Panc1 (cell line): ENCODE results near the gene LHFPL2. TPM values are rescaled to one million over a fixed set of nuclear protein-coding genes. Genes with fewer than 3 reads are reported as not detected.

Source experiments
- ATAC-seq: fragments of 200-7000 bp; cut with Tn5 transposase; 2 replicates; pipeline ENCODE4 v1.9.1; 2020; ENCODE audit warnings: mild to moderate bottlenecking, moderate library complexity
- BruUV-seq: library from RNA; stranded (reverse); fragments of 400-500 nt; replicated peaks from 2 replicates; lab custom pipeline; 2021; lab: Mats Ljungman, UMichigan
- CTCF ChIA-PET: fragments of 300-600 bp; sonication (Branson Sonifier 250); formaldehyde crosslinking; loops from one replicate; lab custom pipeline; 2022; ENCODE audit warnings: antibody characterized with exemption; lab: Charles Lee
- POLR2A ChIA-PET: fragments of 300-600 bp; sonication (Branson Sonifier 250); formaldehyde crosslinking; loops from one replicate; lab custom pipeline; 2022; ENCODE audit warnings: antibody characterized with exemption; lab: Charles Lee
- DNase-seq: peaks from one replicate; pipeline ENCODE4 v3.0.0-alpha.2; 2010; ENCODE audit warnings: low read depth, low spot score
- H3K27ac ChIP-seq: 2 replicates; pipeline ENCODE4 v1.5.1; 2011; ENCODE audit warnings: mild to moderate bottlenecking, low read length, inconsistent platforms
- H3K27me3 ChIP-seq: fragments of 200-500 bp; sonication (Bioruptor generic); 2 replicates; pipeline ENCODE4 v1.6.0; 2014; ENCODE audit warnings: low read length, inconsistent platforms; ENCODE audit not compliant: control insufficient read depth, insufficient read depth
- H3K36me3 ChIP-seq: fragments of 200-500 bp; sonication (Bioruptor generic); 2 replicates; pipeline ENCODE4 v1.5.1; 2014; ENCODE audit warnings: inconsistent platforms, mild to moderate bottlenecking, low read length, moderate library complexity; ENCODE audit not compliant: control insufficient read depth, insufficient read depth
- H3K4me1 ChIP-seq: 2 replicates; pipeline ENCODE4 v1.5.1; 2011; ENCODE audit warnings: inconsistent platforms, mild to moderate bottlenecking, low read length, moderate library complexity; ENCODE audit not compliant: control insufficient read depth, insufficient read depth
- H3K4me3 ChIP-seq, 2 experiments: 2 replicates each; pipeline ENCODE4 v1.5.1; 2011 to 2012; ENCODE audit warnings: low read depth in 2 of 2, low read length in 2 of 2, mild to moderate bottlenecking in 2 of 2, inconsistent platforms in 1 of 2, moderate library complexity in 1 of 2
- H3K9me3 ChIP-seq: fragments of 200-500 bp; sonication (Bioruptor generic); 2 replicates; pipeline ENCODE4 v1.5.1; 2014; ENCODE audit warnings: low read depth, mild to moderate bottlenecking, inconsistent platforms, low read length, moderate library complexity; ENCODE audit not compliant: control insufficient read depth, insufficient read depth
- CTCF ChIP-seq: fragments of 450-650 bp; IDR thresholded peaks from 2 replicates; pipeline ENCODE4 v1.5.1; 2017; ENCODE audit warnings: mild to moderate bottlenecking
- POLR2AphosphoS5 ChIP-seq: IDR thresholded peaks from 2 replicates; pipeline ENCODE4 v1.6.1; 2012; ENCODE audit warnings: mild to moderate bottlenecking, low read depth, low read length, moderate library complexity
- REST ChIP-seq, 2 experiments: IDR thresholded peaks; 2 replicates each; pipeline ENCODE4 v1.6.1; 2011 to 2012; ENCODE audit warnings: low read depth in 2 of 2, control low read depth in 1 of 2, low read length in 1 of 2, mild to moderate bottlenecking in 1 of 2, moderate library complexity in 1 of 2; ENCODE audit not compliant: insufficient read depth in 1 of 2
- SIN3A ChIP-seq: IDR thresholded peaks from 2 replicates; pipeline ENCODE4 v1.6.1; 2012; ENCODE audit warnings: low read depth, mild to moderate bottlenecking, low read length, moderate library complexity, borderline replicate concordance; ENCODE audit not compliant: insufficient read depth
- TCF7L2 ChIP-seq: IDR thresholded peaks from 2 replicates; pipeline ENCODE4 v1.6.1; 2011; ENCODE audit warnings: mild to moderate bottlenecking, low read depth, low read length, inconsistent platforms
- in situ Hi-C: cut with HindIII; loops from 2 replicates; pipeline ENCODE4 v1.10.0; 2016; ENCODE audit warnings: low sequenced_read_pairs, low pct_unique_long_range_greater_than_20kb
- intact Hi-C: fragments of 100-400 bp; cut with micrococcal nuclease; formaldehyde crosslinking; loops from one replicate; pipeline ENCODE4 v1.10.0; 2022; ENCODE audit not compliant: unreplicated experiment
- total RNA-seq: library from RNA; stranded (reverse); gene quantifications from one replicate; pipeline ENCODE4 v1.2.1, GENCODE V29; 2021; ENCODE audit not compliant: unreplicated experiment

The LHFPL2 gene
- total RNA-seq, 1 experiment from 2014 or later, result 25.8 TPM

- no peaks in the 10 kb centered on the region for H3K36me3 ChIP-seq
- no peak for ATAC-seq
- ChIA-PET POLR2A (no interaction called here), CTCF (no interaction called here)
- H3K27me3 ChIP-seq, result no peaks in the 10 kb centered on the region
- peaks cover 7% of the 10 kb centered on the region; the same call in 1 of the 2 replicates for H3K4me1 ChIP-seq
- in situ Hi-C loops, result no loop called here
- intact Hi-C loops, result no loop called here
- no TSS peak for BruUV-seq
- H3K9me3 ChIP-seq, result peaks cover 4% of the 10 kb centered on the region; the same call in 1 of the 2 replicates
- TF ChIP-seq SIN3A (no peak), POLR2AphosphoS5 (no peak), TCF7L2 (no peak), REST (IDR thresholded peaks at IDR 0.05; ENCODE audit: insufficient read depth in 1 of 2, low read depth in 2 of 2, low read length in 1 of 2) (no peak), CTCF (no peak)
- no peak for DNase-seq
- H3K4me3 ChIP-seq, result no peak overlapping the region
- no peak overlapping the region for H3K27ac ChIP-seq
These were observed 79.1 kb downstream of the LHFPL2 start for GRCh38 chr5:78569441-78569840.

GRCh38 chr5:78568676-78569075, 79.9 kb downstream of the LHFPL2 start:
- Histone ChIP-seq H3K4me1 (peaks cover 7% of the 10 kb centered on the region; the same call in 1 of the 2 replicates), H3K27ac (no peak overlapping the region), H3K36me3 (no peaks in the 10 kb centered on the region), H3K9me3 (peaks cover 4% of the 10 kb centered on the region; the same call in 1 of the 2 replicates), H3K4me3 (no peak overlapping the region), H3K27me3 (no peaks in the 10 kb centered on the region)
- CTCF ChIA-PET, result interaction anchor here (0.6 kb wide), 1 partner anchor 416 kb away, joined by 4 read pairs; no protein-coding TSS in a partner anchor
- DNase-seq (no peak), ATAC-seq (no peak)
- no peak for TF ChIP-seq SIN3A
- no peak for TF ChIP-seq CTCF
- no peak for TF ChIP-seq POLR2AphosphoS5
- TF ChIP-seq TCF7L2, result no peak
- TF ChIP-seq REST (IDR thresholded peaks at IDR 0.05; ENCODE audit: insufficient read depth in 1 of 2, low read depth in 2 of 2, low read length in 1 of 2), result no peak
- no TSS peak for BruUV-seq
- in situ Hi-C loops, result no loop called here
- POLR2A ChIA-PET, result no interaction called here
- intact Hi-C loops, result no loop called here
